SHP77 treated with DMSO at 0.1 percent for 48 hours (cell line): ENCODE measurements around the gene RASD1.
"Not testable (repeated sequence)": the region's sequence is repeated elsewhere in the genome, so short reads cannot be mapped to it uniquely, and the experiment has no call there.

Experiments used
- DNase-seq: peaks from one replicate; lab custom pipeline; 2025; lab: John Stamatoyannopoulos, UW

RASD1 gene

GRCh38 chr17:17497065-17497844 lies 1.1 kb upstream of the RASD1 start:
- no peak for DNase-seq

- no peak for DNase-seq
Observed at GRCh38 chr17:17495536-17496188, 533 bp downstream of the RASD1 start.

GRCh38 chr17:17494870-17495535 lies 1.2 kb downstream of the RASD1 start:
- DNase-seq = peak; percentile 70

- no peak for DNase-seq
Observed at GRCh38 chr17:17494499-17494869, 1.7 kb downstream of the RASD1 start.

GRCh38 chr17:17493986-17494466 lies 2.2 kb downstream of the RASD1 start:
- DNase-seq = no peak

GRCh38 chr17:17493249-17493985 lies 2.8 kb downstream of the RASD1 start:
- DNase-seq = no peak

GRCh38 chr17:17492571-17492970 lies 3.6 kb downstream of the RASD1 start:
- DNase-seq = no peak

- no peak for DNase-seq
Observed at GRCh38 chr17:17492085-17492484, 4.1 kb downstream of the RASD1 start.

GRCh38 chr17:17491546-17491988 lies 4.6 kb downstream of the RASD1 start:
- DNase-seq = no peak

- DNase-seq = no peak
Observed at GRCh38 chr17:17491031-17491471, 5.1 kb downstream of the RASD1 start.

- no peak for DNase-seq
Observed at GRCh38 chr17:17487998-17488397, 8.2 kb downstream of the RASD1 start.

GRCh38 chr17:17486416-17486815 lies 9.8 kb downstream of the RASD1 start:
- not testable (repeated sequence) for DNase-seq

GRCh38 chr17:17485420-17485819 lies 10.8 kb downstream of the RASD1 start:
- no peak for DNase-seq

- no peak for DNase-seq
Observed at GRCh38 chr17:17484451-17484899, 11.7 kb downstream of the RASD1 start.

- DNase-seq = no peak
Observed at GRCh38 chr17:17481860-17482259, 14.3 kb downstream of the RASD1 start.

GRCh38 chr17:17480593-17481148 lies 15.5 kb downstream of the RASD1 start:
- DNase-seq = no peak

- DNase-seq = no peak
Observed at GRCh38 chr17:17479209-17479608, 17.0 kb downstream of the RASD1 start.

- peak; percentile 98 for DNase-seq
Observed at GRCh38 chr17:17476865-17477467, 19.2 kb downstream of the RASD1 start, which contains the start of gene MED9. Gene MED9 (plus strand): TSS chr17:17477000. CDS start chr17:17477042, 42 bp downstream.

GRCh38 chr17:17474341-17474740 lies 21.9 kb downstream of the RASD1 start:
- no peak for DNase-seq

GRCh38 chr17:17472333-17472920 lies 23.8 kb downstream of the RASD1 start:
- peak; percentile 46 for DNase-seq

GRCh38 chr17:17469996-17470395 lies 26.2 kb downstream of the RASD1 start:
- no peak for DNase-seq
